GM19043 (cell line): ENCODE data around the gene KRTAP15-1.

ENCODE experiments used
- ATAC-seq: cut with Tn5 transposase; IDR thresholded peaks from one replicate; pipeline ENCODE4 v1.9.1; 2021; ENCODE audit warnings: low read depth; ENCODE audit not compliant: unreplicated experiment

Gene KRTAP15-1

GRCh38 chr21:30486180-30486579, 46.1 kb downstream of the KRTAP15-1 start:
- ATAC-seq, result no peak

GRCh38 chr21:30487336-30487735, 47.3 kb downstream of the KRTAP15-1 start, which contains the start of gene KRTAP19-2:
KRTAP19-2 (minus strand) TSS chr21:30487436; CDS start chr21:30487348, 88 bp downstream.
- ATAC-seq, result no peak
